Liver (tissue), 9 donors: Measurements from ENCODE around the gene AQP5. TPM values are rescaled to one million over a fixed set of nuclear protein-coding genes. Genes with fewer than 3 reads are reported as not detected.

Experiments used
- DNase-seq: peaks from one replicate; pipeline ENCODE4 v3.0.0-alpha.2; 2017; ENCODE audit warnings: low spot score
- H3K27ac ChIP-seq, 2 donors: one replicate each; pipeline ENCODE4 v1.7.0; 2013; ENCODE audit warnings: inconsistent platforms in 2 of 2, low read length in 2 of 2, control low read depth in 1 of 2, low read depth in 1 of 2, mild to moderate bottlenecking in 1 of 2
- H3K27me3 ChIP-seq, 4 donors: one replicate each; pipeline versions ENCODE4 v1.6.1 to v1.7.0; 2013; ENCODE audit warnings: low read length in 3 of 4, inconsistent platforms in 1 of 4, mild to moderate bottlenecking in 1 of 4, moderate library complexity in 1 of 4; ENCODE audit not compliant: control insufficient read depth in 4 of 4, insufficient read depth in 4 of 4
- H3K36me3 ChIP-seq, 4 donors: one replicate each; pipeline versions ENCODE4 v1.6.1 to v1.7.0; 2013; ENCODE audit warnings: low read length in 3 of 4, mild to moderate bottlenecking in 3 of 4, low read depth in 1 of 4, moderate library complexity in 1 of 4; ENCODE audit not compliant: control insufficient read depth in 4 of 4, insufficient read depth in 3 of 4
- H3K4me1 ChIP-seq, 4 donors: one replicate each; pipeline versions ENCODE4 v1.6.1 to v1.7.0; 2013; ENCODE audit warnings: low read length in 3 of 4, mild to moderate bottlenecking in 3 of 4, moderate library complexity in 1 of 4; ENCODE audit not compliant: control insufficient read depth in 4 of 4, insufficient read depth in 4 of 4
- H3K4me3 ChIP-seq, 3 donors: one replicate each; pipeline versions ENCODE4 v1.6.1 to v1.7.0; 2013; ENCODE audit warnings: low read length in 3 of 3, control low read depth in 1 of 3, low read depth in 1 of 3, mild to moderate bottlenecking in 1 of 3
- H3K9ac ChIP-seq, 2 donors: one replicate each; pipeline ENCODE4 v1.7.0; 2013; ENCODE audit warnings: low read length in 2 of 2, mild to moderate bottlenecking in 2 of 2, moderate library complexity in 2 of 2, control low read depth in 1 of 2, low read depth in 1 of 2
- H3K9me3 ChIP-seq, 4 donors: one replicate each; pipeline versions ENCODE4 v1.6.1 to v1.7.0; 2013; ENCODE audit warnings: low read length in 3 of 4; ENCODE audit not compliant: control insufficient read depth in 4 of 4
- CTCF ChIP-seq: fragments of 150-350 bp; IDR thresholded peaks from 2 replicates; pipeline ENCODE4 v1.5.1; 2017; ENCODE audit warnings: improper control_type of control experiment, low read depth, low read length; ENCODE audit not compliant: missing input control
- EGR1 ChIP-seq, 2 donors: IDR thresholded peaks; 2 replicates each; pipeline ENCODE4 v1.6.1; 2016 to 2018; ENCODE audit warnings: antibody characterized with exemption in 2 of 2, low read depth in 2 of 2
- FOXA1 ChIP-seq: IDR thresholded peaks from 2 replicates; pipeline ENCODE4 v1.6.1; 2016; ENCODE audit warnings: antibody characterized with exemption
- GABPA ChIP-seq, 2 donors: IDR thresholded peaks in 1 of 2; conservative IDR thresholded peaks in 1 of 2; 2 replicates each; pipeline ENCODE4 v1.6.1; 2016; ENCODE audit warnings: antibody characterized with exemption in 2 of 2, mild to moderate bottlenecking in 1 of 2, moderate library complexity in 1 of 2
- HNF4A ChIP-seq, 2 donors: conservative IDR thresholded peaks; 2 replicates each; pipeline ENCODE4 v1.6.1; 2016; ENCODE audit warnings: antibody characterized with exemption in 2 of 2, mild to moderate bottlenecking in 2 of 2
- HNF4G ChIP-seq: IDR thresholded peaks from 2 replicates; pipeline ENCODE4 v1.6.1; 2016; ENCODE audit warnings: antibody characterized with exemption
- JUND ChIP-seq, 2 donors: IDR thresholded peaks; 2 replicates each; pipeline ENCODE4 v1.6.1; 2016; ENCODE audit warnings: antibody characterized with exemption in 2 of 2
- MAX ChIP-seq: IDR thresholded peaks from 2 replicates; pipeline ENCODE4 v1.6.1; 2016; ENCODE audit warnings: antibody characterized with exemption
- NR2F2 ChIP-seq: IDR thresholded peaks from 2 replicates; pipeline ENCODE4 v1.6.1; 2016; ENCODE audit warnings: antibody characterized with exemption
- RAD21 ChIP-seq, 2 donors: IDR thresholded peaks; 2 replicates each; pipeline ENCODE4 v1.6.1; 2016; ENCODE audit warnings: antibody characterized with exemption in 2 of 2, mild to moderate bottlenecking in 2 of 2
- RXRA ChIP-seq, 2 donors: IDR thresholded peaks; 2 replicates each; pipeline ENCODE4 v1.6.1; 2017 to 2018; ENCODE audit warnings: antibody characterized with exemption in 2 of 2, mild to moderate bottlenecking in 1 of 2
- SP1 ChIP-seq: IDR thresholded peaks from 2 replicates; pipeline ENCODE4 v1.6.1; 2018; ENCODE audit warnings: antibody characterized with exemption, mild to moderate bottlenecking
- YY1 ChIP-seq: IDR thresholded peaks from 2 replicates; pipeline ENCODE4 v1.6.1; 2016; ENCODE audit warnings: antibody characterized with exemption, mild to moderate bottlenecking
- WGBS: extraction: QIAGEN DNeasy Blood & Tissue Kit; methylation state at CpG from one replicate; pipeline ENCODE4 v1.1.7; 2013; 5-methylcytosine and 5-hydroxymethylcytosine counted together
- polyA plus RNA-seq, 2 donors: library from polyadenylated mRNA; stranded (reverse) in 1 of 2; unstranded in 1 of 2; fragments of 200-250 nt in 1 of 2; fragments of >200 nt in 1 of 2; fragmentation: Nextera tagmentation in 1 of 2; extraction: Ambion mirVana in 1 of 2; gene quantifications; one replicate each; pipeline versions ENCODE4 v1.2.1 to v1.2.3, GENCODE V29; 2013 to 2015
- total RNA-seq, 2 donors: library from RNA; depleted of rRNA; stranded (reverse); fragments of >200 nt; gene quantifications; one replicate each; pipeline ENCODE4 v1.2.3, GENCODE V29; 2014
- TF ChIP-seq, protein P1 (sequence below): IDR thresholded peaks from 2 replicates; pipeline ENCODE4 v1.6.1; 2016; ENCODE audit warnings: antibody characterized with exemption
- TF ChIP-seq, protein P2 (sequence below): IDR thresholded peaks from 2 replicates; pipeline ENCODE4 v1.6.1; 2016; ENCODE audit warnings: antibody characterized with exemption
- TF ChIP-seq, protein P3 (sequence below): IDR thresholded peaks from 2 replicates; pipeline ENCODE4 v1.6.1; 2016; ENCODE audit warnings: antibody characterized with exemption, mild to moderate bottlenecking
- donor health status: healthy.
- donor health status: healthy.
- donor health status: healthy.
- donor health status: healthy.
- donor health status: healthy.

Gene AQP5
- total and polyA plus RNA-seq, 4 donors: not detected

DNA sequence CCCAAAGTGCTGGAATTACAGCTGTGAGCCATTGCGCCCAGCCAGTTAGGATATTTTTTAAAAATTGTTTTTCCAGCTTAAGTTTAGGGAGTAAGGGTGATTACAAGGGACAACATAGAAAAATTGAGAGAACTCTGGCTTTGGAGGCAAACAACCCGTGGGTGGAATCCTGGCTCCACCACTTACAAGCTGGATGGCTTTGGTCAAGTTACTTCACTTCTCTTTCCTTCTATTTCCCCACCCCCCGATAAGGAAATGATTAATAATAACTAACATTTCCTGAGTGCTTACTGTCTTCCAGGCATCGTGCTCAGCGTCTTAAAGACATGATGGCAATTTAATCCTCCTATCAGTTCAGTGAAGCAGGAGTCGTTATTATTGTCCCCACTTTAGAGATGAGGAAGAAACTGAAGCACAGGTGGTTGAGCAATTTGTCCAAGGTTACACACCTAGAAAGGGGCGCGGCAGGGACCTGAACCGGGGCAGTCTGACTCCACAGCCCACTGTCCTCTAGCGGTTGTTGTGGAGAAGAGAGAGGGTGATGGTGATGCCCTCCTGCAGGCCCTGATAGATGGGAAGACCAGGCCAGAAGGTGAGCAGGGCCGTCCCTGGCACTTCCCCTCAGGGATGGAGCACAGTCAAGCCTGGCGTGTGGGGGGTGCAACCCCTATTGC is 41.3 kb upstream of the AQP5 start (continued):
- TF ChIP-seq, protein P1, sequence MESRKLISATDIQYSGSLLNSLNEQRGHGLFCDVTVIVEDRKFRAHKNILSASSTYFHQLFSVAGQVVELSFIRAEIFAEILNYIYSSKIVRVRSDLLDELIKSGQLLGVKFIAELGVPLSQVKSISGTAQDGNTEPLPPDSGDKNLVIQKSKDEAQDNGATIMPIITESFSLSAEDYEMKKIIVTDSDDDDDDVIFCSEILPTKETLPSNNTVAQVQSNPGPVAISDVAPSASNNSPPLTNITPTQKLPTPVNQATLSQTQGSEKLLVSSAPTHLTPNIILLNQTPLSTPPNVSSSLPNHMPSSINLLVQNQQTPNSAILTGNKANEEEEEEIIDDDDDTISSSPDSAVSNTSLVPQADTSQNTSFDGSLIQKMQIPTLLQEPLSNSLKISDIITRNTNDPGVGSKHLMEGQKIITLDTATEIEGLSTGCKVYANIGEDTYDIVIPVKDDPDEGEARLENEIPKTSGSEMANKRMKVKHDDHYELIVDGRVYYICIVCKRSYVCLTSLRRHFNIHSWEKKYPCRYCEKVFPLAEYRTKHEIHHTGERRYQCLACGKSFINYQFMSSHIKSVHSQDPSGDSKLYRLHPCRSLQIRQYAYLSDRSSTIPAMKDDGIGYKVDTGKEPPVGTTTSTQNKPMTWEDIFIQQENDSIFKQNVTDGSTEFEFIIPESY: no peak

DNA sequence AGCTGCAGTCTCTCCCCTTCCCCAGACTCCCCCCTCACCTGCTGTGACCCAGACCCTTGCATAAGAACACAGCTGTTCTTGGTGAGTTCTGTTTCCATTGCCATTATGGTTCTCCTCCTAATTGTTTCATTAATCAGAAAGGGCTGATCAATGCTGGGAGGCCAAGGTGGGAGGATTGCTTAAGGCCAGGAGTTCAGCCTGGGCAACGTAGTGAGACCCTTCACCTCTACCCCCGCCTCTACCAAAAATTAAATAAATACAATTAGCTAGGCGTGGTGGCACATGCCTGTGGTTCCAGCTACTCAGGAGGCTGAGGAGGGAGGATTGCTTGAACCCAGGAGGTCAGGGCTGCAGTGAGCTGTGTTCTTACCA is 40.8 kb upstream of the AQP5 start:
- TF ChIP-seq JUND (IDR thresholded peaks at IDR 0.05): no peak
- Histone ChIP-seq H3K27me3 (no peaks in the 10 kb centered on the region), H3K27ac (no peak overlapping the region), H3K36me3 (no peaks in the 10 kb centered on the region), H3K9me3 (no peaks in the 10 kb centered on the region), H3K9ac (no peak overlapping the region), H3K4me1 (peaks cover 0 to 5% (median 0%) of the 10 kb centered on the region in 4 donors), H3K4me3 (no peak overlapping the region)
- no peak for DNase-seq
- 76% methylated on average over 3 of the region's 3 CpGs for WGBS

DNA sequence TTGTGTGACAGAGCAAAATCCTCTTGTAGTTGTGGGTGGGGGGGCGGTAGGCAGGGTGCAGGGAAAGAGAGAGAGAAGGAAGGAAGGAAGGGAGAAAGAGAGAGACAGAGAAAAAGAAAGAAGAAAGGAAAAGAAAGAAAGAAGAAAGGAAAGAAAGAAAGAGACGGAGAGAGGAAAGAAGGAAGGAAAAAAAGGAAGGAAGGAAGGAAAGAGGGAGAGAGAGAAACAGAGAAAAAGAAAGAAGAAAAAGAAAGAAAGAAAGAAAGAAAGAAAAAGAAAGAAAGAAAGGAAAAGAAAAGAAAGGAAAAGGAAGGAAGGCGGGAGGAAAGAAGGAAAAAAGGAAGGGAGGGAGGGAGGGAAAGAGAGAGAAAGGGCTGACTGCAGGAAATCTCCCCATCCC is 40.4 kb upstream of the AQP5 start:
- no peak for TF ChIP-seq RXRA (IDR thresholded peaks at IDR 0.05)
- no peak for TF ChIP-seq FOXA1
- no peak for TF ChIP-seq CTCF
- 58% methylated on average over 3 of the region's 3 CpGs for WGBS
- peaks cover 0 to 5% (median 0%) of the 10 kb centered on the region in 4 donors for H3K4me1 ChIP-seq
- H3K27ac ChIP-seq: no peak overlapping the region
- no peak for DNase-seq
- H3K9ac ChIP-seq: no peak overlapping the region
- no peak overlapping the region for H3K4me3 ChIP-seq
- H3K27me3 ChIP-seq: no peaks in the 10 kb centered on the region
- H3K36me3 ChIP-seq: no peaks in the 10 kb centered on the region
- H3K9me3 ChIP-seq: no peaks in the 10 kb centered on the region

GRCh38 chr12:49921936-49922335 is 39.7 kb upstream of the AQP5 start:
- Histone ChIP-seq H3K4me3 (no peak overlapping the region), H3K27me3 (no peaks in the 10 kb centered on the region), H3K36me3 (no peaks in the 10 kb centered on the region), H3K9me3 (no peaks in the 10 kb centered on the region), H3K4me1 (peaks cover 0 to 5% (median 0%) of the 10 kb centered on the region in 4 donors), H3K9ac (no peak overlapping the region), H3K27ac (no peak overlapping the region)
- TF ChIP-seq FOXA1: no peak
- TF ChIP-seq RAD21 (IDR thresholded peaks at IDR 0.05): no peak
- TF ChIP-seq, protein P1: no peak
- no peak for TF ChIP-seq HNF4A (conservative IDR thresholded peaks at IDR 0.05)
- no peak for TF ChIP-seq SP1
- no peak for TF ChIP-seq NR2F2
- no peak for TF ChIP-seq EGR1 (IDR thresholded peaks at IDR 0.05; ENCODE audit: low read depth in 2 of 2)
- TF ChIP-seq YY1: no peak
- TF ChIP-seq MAX: no peak
- TF ChIP-seq GABPA (IDR thresholded peaks at IDR 0.05 in 1 of 2, conservative IDR thresholded peaks at IDR 0.05 in 1 of 2): no peak
- TF ChIP-seq HNF4G: no peak
- TF ChIP-seq, protein P2, sequence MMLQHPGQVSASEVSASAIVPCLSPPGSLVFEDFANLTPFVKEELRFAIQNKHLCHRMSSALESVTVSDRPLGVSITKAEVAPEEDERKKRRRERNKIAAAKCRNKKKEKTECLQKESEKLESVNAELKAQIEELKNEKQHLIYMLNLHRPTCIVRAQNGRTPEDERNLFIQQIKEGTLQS: no peak
- TF ChIP-seq, protein P3, sequence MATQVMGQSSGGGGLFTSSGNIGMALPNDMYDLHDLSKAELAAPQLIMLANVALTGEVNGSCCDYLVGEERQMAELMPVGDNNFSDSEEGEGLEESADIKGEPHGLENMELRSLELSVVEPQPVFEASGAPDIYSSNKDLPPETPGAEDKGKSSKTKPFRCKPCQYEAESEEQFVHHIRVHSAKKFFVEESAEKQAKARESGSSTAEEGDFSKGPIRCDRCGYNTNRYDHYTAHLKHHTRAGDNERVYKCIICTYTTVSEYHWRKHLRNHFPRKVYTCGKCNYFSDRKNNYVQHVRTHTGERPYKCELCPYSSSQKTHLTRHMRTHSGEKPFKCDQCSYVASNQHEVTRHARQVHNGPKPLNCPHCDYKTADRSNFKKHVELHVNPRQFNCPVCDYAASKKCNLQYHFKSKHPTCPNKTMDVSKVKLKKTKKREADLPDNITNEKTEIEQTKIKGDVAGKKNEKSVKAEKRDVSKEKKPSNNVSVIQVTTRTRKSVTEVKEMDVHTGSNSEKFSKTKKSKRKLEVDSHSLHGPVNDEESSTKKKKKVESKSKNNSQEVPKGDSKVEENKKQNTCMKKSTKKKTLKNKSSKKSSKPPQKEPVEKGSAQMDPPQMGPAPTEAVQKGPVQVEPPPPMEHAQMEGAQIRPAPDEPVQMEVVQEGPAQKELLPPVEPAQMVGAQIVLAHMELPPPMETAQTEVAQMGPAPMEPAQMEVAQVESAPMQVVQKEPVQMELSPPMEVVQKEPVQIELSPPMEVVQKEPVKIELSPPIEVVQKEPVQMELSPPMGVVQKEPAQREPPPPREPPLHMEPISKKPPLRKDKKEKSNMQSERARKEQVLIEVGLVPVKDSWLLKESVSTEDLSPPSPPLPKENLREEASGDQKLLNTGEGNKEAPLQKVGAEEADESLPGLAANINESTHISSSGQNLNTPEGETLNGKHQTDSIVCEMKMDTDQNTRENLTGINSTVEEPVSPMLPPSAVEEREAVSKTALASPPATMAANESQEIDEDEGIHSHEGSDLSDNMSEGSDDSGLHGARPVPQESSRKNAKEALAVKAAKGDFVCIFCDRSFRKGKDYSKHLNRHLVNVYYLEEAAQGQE: no peak
- WGBS: 76% methylated on average over 6 of the region's 6 CpGs
- no peak for DNase-seq
